GM18870 (cell line): ENCODE results near the gene CFAP46.

Experiments
- ATAC-seq: cut with Tn5 transposase; IDR thresholded peaks from one replicate; pipeline ENCODE4 v1.9.1; 2021; ENCODE audit warnings: moderate library complexity; ENCODE audit not compliant: unreplicated experiment

The CFAP46 gene

GRCh38 chr10:132865851-132866600 is 76.3 kb downstream of the CFAP46 start:
- ATAC-seq: no peak

GRCh38 chr10:132865171-132865631 is 77.2 kb downstream of the CFAP46 start:
- no peak for ATAC-seq

DNA sequence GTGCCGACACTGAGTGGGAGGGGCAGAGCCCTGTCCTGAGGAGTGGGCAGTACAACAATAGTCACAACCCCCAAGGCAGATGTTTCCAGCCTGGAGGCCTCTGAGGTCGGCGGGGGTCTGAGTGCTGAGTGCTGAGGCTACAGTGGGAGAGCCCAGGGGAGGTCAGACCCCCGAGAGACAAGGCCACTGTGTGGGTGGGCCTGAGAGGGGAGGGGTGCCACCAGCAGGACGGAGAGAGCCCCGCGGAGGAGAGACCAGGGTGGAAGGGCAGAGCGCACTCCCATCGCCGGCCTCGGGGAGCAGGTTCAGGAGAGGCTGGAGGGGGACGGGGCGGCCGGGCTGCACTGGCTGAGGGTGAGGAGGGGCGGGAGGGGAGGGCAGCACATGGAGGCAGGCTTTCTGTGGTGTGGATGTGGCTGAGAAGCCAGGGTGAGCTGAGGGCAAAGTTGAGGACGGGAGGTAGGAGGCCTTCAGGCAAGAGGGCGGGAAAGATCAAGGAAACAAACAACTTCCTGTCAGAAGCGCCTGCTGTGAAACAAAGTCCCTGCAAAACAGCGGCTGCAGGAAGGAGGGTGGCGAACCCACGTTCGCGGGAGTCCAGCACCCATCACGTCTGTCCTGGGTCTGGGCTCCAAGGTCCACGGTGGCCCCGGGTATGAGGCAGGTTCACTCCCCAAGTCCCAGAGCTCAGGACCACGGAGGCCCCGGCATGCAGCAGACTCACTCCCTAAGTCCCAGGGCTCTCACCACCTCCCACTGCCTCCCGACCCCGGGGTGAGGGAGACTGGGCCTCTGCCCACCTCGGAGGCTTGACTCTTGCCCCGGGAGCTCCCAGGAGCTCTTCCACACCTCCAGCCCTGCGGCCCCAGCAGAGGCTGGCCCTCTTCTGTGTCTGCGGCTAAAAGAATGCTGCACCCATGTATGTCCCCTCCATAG is 79.6 kb downstream of the CFAP46 start:
- no peak for ATAC-seq

GRCh38 chr10:132861884-132862461 is 80.4 kb downstream of the CFAP46 start:
- no peak for ATAC-seq

DNA sequence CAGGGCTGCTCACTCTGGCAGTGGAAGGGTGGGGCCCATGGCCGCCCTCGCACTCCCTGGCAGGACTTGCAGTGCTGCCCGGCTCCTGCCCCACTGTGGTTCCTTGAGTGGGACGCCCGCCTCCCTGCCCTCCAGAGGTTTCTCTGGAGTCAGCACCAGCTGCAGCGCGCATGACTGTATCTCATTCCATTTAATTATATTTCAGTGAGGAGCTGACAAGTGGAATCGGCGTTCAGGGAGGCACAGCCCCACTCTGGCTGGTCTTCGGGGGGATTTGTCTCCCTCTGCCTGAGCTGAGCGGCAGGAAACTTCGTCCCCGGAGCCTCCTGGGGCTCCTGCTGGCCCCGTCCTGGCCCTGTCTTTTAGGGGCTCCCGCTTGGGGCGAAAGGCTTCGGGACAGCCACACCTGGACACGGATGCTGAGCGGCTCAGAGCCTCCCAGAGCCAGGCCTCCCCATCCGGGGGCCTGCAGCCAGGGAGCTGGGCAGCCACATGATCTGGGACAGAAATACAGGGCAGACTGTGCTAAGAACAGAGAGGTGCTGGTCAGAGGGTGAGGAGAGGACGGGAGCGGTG is 81.2 kb downstream of the CFAP46 start:
- no peak for ATAC-seq

- ATAC-seq: no peak
Measured at GRCh38 chr10:132860532-132860931, 81.8 kb downstream of the CFAP46 start.

DNA sequence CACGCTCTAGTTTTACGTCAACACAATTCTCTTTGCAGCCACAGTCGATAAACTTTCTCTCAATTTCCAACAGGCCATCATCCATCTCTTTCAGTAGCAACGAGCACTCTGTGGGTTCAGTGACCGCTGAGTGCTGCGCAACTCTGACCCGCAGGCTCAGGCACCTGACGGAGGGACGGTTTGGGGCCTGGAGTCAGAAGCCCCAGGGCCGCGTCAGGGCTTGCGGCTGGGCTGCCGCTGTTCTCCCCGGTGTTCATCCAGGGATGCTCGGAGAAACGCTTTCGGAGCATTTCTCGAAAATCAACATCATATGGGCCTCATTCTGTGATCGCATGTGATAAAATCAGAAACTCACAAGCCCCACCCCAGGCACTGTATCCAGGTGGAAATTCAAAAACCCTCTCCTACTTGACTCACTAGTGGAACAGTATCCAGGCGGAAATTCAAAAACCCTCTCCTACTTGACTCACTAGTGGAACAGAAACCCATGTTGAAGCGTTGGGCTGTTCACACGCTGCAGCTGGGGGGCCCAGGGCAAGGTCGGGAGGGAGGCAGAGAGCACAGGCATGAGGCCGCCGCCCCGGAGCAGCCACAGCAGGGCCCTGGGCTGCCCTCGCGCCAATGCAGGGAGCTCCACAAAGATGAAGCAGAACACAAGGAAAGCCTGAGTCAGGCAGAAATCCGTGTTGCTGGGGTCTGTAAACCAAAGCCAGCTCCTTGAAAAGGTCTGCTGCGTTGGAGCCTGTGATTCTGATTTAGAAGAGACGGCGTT is 83.1 kb downstream of the CFAP46 start:
- ATAC-seq: no peak

DNA sequence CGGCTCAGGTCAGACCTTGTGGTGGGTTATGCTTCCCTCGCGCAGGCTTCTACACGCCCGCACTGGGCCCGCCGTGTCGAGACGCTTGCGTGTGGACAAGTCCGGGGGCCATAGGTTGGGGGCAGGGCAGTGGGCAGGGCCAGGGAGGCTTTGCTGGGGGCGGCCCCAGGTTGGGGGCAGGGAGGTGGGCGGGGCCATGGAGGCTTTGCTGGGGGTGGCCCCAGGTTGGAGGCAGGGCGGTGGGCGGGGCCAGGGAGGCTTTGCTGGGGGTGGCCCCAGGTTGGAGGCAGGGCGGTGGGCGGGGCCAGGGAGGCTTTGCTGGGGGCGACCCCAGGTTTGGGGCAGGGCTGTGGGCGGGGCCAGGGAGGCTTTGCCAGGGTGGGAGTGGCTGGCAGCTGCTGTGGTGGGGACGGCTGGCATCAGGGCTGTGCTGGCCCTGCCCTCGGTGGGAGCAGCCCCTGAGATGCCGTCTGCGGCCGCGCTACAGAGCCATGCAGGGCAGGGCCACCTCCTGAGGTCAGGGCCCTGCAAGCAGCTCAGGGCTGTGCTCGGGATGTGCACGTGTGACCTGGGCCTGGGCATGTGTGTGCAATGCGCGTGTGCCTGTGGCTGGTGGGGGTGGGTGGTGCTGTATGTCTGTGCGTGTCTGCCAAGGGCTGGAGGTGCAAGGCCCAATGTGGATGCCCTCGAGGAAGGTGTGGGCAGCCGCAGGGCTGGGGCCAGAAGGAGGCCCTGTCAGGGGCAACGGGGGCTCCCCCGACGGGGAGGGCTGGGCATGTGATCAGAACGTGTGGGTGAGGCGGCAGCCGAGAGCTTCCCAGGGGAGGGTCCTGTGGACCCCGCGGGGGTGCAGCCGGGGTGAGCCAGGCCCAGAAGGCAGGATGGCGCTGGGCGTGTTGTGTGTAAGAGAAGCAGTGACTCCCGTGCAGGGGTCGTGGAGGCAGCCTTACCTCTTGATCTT is 84.0 kb downstream of the CFAP46 start:
- no peak for ATAC-seq

DNA sequence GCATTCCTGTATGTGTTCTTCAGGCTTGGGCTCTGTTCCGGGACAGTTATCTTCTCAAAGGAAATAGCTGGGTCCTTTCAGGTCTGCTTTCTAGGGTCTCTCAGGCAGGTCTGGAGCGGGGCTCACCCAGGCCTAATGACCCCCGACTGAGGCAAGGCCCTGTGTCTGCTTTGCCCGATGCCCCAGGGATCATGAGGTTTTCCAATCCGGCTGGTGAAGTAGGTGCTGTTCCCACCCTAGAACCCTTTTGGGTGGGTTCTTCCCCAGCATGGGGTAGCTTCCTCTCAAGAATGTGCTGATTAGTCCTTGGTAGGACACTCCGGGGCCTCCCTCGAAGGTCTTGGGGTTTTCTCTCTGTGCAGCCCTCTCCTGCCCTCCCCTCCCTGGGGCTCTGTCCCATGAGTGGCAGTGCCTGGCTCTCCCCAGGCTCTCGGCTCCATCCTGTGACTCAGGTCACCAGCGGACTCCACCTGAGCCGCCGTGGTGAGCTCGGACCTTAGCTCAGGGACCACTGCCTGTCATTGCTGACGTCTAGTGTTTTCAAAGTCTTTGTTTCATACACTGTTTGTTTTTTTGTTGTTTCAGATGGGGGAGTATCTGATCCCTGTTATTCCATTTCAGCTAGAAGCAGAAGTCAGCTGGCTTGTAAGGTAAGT is 85.4 kb downstream of the CFAP46 start:
- ATAC-seq: no peak

- ATAC-seq: no peak
Measured at GRCh38 chr10:132855889-132856288, 86.5 kb downstream of the CFAP46 start.

GRCh38 chr10:132851451-132851850 is 90.9 kb downstream of the CFAP46 start:
- no peak for ATAC-seq

DNA sequence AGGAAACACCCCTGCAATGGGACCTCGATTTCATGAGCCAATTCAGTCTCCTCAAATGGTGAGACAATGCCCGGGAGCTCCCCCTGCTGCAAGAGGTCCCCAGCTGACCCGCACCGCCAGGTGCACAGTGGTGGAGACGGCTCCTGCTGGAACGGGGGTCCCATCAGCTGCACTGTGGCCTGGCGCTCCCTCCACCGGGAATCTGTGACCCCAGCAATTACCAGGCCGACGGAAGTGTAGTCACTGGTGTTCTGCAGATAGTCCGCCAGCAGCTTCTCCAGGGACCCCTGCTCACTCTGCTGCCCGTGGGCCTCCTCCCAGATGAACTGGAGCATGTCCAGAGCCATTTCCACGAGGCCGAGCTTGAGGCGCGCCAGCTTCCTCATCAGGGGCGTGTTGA is 91.5 kb downstream of the CFAP46 start:
- no peak for ATAC-seq

- no peak for ATAC-seq
Measured at GRCh38 chr10:132850246-132850645, 92.1 kb downstream of the CFAP46 start.

- no peak for ATAC-seq
Measured at GRCh38 chr10:132849546-132850031, 92.8 kb downstream of the CFAP46 start.

- ATAC-seq: no peak
Measured at GRCh38 chr10:132848951-132849545, 93.3 kb downstream of the CFAP46 start.

DNA sequence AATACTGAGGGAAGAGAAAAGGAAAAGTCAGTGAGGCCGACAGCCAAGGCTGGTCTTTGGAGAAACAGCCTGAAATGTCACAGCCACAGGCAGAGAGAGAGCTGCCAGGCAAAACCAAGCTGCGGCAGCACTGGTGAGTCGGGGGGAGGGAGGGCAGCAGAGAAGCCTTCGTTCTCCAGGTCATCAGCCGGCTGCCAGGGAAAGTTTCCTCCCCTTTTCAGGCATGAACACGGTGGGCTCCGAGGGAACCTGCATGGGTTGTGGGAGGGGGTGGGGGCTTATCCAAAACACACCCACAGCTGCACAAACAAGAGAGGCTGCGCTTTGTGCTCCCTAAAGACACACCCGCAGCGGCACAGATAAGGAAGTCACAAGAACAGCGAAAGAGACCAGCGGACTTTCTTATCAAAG is 94.1 kb downstream of the CFAP46 start:
- ATAC-seq: no peak

DNA sequence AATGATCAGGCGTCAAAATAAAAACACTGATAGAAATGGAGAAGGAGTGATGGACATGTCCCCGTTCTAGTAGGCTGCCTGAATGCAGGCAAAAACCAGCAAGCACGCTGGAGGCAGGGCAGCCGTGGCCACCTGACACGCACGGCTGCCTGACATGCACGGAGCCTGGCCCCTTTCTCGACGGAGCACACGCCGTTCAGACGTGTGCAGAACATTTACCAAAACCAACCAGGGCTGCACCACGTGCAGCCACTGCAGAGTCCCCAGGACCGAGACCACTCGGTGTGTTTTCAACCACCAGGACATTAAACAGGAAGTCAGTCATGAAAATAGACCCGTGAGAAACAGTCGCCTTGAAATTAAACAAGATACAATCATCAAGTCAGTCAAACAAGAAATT is 94.5 kb downstream of the CFAP46 start:
- ATAC-seq: no peak

- no peak for ATAC-seq
Measured at GRCh38 chr10:132847416-132847777, 95.0 kb downstream of the CFAP46 start.
